Glomerular visceral epithelial cell (primary cell): ENCODE results near the gene HOOK1.
"Not testable (repeated sequence)": the region's sequence is repeated elsewhere in the genome, so short reads cannot be mapped to it uniquely, and the experiment has no call there.

Experiments
- DNase-seq: peaks from one replicate; pipeline ENCODE4 v3.0.0-alpha.2; 2016; ENCODE audit errors: extremely low spot score

HOOK1 gene

DNA sequence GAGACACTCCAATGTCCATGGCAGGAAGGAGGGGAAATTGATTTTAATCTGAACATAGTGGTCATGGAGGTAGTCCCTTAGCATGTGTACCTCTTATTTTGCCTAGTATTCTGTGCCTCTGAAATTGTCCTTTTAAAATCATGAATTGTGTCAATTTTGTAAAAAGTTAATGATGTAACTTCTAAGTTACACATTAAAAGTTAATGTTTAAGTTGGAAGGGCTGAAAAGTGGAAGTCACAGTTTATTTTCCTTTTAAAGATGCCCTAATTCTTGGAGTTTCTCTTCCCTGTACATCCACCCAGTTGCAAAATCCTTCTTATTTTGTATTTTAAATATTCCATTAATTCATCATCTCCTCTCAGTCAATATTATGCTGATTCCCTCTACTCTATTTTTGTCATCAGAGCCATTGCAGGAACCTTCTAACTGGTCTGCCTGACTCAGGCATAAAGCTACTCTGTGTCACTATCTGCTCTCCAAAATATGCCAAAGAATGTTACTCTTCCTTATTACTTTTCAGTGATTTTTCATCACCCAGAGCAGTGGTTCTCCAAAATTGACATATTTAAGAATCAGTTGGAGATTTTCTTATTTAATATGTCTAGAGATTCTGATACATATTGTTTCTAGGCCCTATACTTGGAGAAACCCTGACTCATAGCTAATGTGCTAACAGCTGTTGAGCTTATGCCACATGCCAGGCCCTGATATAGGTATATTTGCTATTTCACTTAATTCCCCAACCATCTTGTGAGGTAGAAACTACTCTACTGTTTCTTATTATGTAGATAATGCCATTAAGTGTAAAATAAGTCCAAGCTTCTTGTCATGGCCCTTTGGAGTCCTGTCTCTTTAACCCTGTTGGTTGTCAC lies 5.1 kb downstream of the HOOK1 start:
- DNase-seq: peak; percentile 12

DNA sequence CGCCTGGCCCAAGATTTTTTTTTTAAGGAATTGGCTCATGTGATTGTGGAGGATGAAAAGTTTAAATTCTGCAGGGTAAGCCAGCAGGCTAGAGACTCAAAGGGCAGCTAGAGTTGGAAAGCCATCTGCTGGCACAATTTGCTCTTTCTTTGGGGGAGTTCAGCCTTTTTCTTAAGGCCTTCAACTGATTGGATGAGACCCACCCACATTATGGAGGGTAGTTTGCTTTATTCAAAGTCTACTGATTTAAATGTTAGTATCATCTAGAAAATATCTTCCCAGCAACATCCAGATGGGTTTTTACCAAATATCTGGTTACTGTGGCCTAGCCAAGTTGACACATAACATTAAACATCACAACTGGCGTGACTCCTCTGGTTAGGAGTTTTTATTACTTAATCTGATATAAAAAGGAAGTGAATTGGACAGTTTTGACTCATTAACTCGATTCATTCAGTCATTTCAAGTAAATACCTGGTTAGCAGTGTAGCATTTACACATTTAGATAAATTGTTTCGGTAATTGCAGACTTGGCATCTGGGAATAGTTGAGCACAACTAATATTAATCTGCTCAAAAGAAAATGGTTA lies 12.4 kb downstream of the HOOK1 start:
- DNase-seq: no peak

DNA sequence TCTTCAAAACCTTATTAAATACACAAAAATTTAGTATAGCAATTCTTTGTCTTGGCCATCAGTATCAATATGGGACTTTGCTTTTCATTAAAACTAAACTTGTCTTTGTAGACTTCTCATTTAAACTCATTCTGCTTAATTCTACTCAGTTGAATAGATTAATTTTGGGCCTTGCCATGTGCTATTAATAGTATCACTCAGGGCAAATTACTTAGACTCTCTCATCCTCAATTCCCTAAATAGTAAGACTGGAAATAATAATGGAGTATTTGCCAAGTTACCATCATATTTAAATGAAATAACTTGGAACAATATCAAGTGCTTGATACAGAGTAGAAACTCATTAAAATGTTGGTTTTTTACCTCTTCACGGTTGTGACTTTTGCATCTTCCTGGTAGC lies 13.4 kb downstream of the HOOK1 start:
- DNase-seq: no peak

DNA sequence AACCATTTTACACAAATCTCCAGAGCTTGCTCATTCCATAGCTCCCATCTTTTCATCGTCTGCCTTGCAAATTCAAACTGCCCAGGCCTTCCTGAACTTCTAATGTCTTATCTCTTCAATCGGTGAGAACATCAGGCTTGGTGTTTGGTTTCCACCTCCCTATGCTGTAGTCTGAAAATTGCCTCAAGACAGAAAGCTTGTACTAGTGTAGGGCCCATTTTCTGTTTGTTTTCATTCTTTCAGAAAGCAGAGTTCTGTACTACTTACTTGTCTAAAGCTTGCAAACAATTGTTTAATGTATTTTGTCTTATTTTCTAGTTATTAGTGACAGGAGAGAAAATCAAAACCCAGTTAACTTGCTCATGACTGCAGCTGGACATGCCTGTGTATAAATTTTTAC lies 16.8 kb downstream of the HOOK1 start:
- no peak for DNase-seq

DNA sequence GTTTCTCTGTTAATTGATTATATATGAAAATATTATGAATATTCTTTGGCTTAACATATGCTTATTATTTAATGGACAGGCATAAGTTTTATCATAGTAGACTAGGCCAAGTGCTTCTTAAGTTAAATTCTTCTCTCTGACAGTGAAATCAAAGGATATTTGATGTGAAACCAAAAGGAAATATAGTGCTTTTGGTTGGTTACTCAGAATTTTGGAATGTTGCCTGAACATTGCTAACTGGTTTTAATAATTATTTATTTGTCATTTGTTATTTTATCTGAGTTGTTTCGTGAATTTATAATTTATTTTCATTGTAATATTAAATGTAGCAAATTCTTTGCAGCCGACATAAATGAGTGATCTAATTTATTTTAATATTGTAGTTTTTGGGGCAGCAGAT lies 18.3 kb downstream of the HOOK1 start:
- DNase-seq: no peak

DNA sequence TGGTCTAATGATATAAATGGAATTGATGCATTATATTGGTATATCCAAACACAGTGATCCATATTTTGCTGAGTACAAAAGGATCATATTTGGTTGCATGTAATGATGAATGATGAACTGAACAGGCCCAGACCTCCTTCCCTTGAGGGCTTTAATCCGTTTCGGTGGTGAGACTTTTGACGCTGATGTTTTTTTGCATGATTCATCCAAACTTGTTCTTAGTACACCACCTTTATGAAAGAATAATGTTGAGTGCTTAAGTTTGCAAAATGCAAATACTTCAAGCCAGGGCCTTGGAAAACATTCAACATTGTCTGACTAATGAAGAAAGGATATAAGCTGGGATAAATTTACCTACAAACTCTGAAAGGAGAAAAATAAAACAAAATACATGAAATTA lies 19.2 kb downstream of the HOOK1 start:
- no peak for DNase-seq

DNA sequence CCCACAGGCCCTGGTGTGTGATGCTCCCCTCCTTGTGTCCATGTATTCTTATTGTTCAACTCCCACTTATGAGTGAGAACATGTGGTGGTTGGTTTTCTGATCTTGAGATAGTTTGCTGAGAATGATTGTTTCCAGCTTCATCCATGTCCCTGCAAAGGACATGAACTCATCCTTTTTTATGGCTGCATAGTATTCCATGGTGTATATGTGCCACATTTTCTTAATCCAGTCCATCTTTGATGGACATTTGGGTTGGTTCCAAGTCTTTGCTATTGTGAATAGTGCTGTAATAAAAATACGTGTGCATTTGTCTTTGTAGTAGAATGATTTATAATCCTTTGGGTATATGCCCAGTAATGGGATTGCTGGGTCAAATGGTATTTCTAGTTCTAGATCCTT lies 23.1 kb downstream of the HOOK1 start:
- not testable (repeated sequence) for DNase-seq

DNA sequence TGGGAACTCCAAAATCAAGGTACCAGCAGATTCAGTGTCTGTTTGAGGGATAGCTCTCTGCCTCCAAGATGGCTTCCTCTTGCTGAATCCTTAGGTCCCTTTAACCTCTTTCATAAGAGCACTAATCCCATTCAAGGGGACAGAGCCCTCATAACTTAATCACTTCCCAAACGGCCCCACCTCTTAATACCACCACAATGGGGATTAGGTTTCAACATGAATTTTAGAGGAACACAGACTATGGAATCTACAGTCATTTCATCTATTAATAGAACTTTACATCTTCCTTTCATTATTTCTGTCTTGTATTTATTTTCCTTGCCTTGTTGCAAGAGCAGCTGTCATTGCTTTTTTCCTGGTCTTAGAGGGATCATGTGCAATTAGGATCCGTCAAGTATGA lies 30.3 kb downstream of the HOOK1 start:
- no peak for DNase-seq

DNA sequence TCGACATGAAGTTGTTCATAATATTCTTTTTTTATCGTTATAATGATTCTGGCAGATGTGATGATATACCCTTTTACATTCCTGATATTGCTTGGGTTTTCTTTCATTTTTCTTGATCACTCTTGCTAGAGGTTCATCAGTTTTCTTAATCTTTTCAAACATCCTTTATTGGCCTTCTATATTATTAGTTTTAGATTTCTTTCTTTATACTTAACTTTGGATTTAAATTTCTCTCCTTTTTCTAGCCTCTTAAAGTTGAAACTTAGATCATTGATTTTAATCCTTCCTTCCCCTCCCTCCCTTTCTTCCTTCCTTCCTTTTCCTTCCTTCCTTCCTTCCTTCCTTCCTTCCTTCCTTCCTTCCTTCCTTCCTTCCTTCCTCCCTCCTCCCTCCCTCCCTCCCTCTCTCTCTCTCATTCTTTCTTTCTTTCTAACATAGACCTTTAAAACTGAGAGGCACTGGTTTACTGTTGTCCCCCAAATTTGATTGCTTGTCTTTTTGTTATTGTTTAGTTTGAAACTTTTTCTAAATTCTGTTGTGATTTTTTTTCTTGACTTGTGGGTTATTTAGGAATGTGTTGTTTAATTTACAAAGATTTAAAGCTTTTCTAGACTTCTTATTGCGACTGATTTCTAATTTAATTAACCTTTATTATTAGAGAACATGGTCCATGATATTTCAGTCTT lies 31.6 kb downstream of the HOOK1 start:
- no peak for DNase-seq

DNA sequence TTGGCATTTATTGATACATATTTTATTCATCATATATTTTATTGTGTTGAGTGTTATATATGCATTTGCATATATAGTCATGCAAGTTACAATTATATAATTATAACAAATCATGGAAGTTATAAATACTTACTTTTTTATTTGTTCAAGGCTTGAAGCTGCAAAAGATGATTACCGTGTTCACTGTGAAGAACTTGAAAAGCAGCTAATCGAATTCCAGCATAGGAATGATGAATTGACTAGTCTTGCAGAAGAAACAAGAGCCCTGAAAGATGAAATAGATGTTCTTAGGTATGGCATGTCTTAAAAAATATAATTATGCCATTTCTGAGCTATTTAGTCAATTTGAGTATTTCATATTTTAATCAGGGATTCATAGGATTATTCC lies 32.1 kb downstream of the HOOK1 start:
- no peak for DNase-seq

DNA sequence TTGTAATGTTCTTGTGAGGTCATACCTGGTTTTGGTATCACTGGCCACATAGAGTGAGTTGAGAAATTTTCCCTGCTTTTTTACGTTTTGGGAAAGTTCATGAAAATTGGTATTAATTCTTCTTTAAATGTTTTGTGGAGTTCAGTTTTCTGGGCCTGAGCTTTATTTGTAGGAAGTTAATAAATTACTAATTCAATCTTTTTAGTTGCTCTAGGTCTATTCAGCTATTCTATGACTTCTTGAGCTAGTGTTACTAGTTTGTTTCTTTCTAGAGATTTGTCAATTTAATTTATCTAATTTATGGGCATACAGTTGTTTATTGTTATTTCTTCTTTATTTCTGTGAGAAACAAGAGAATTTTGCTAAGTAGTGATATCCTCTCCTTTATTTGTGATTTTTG lies 37.4 kb downstream of the HOOK1 start:
- DNase-seq: no peak

DNA sequence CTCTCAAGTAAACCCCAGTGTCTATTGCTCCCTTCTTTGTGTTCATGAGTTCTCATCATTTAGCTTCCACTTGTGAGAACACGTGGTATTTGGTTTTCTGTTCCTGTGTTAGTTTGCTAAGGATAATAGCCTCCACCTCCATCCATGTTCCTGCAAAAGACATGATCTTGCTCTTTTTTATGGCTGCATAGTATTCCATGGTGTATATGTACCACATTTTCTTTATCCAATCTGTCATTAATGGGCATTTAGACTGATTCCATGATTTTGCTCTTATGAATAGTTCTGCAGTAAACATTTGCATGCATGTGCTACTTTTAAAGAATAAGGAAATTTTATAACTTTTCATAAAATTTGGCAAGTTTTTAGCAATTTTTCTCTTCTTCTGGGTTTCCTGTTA lies 40.5 kb downstream of the HOOK1 start:
- not testable (repeated sequence) for DNase-seq

DNA sequence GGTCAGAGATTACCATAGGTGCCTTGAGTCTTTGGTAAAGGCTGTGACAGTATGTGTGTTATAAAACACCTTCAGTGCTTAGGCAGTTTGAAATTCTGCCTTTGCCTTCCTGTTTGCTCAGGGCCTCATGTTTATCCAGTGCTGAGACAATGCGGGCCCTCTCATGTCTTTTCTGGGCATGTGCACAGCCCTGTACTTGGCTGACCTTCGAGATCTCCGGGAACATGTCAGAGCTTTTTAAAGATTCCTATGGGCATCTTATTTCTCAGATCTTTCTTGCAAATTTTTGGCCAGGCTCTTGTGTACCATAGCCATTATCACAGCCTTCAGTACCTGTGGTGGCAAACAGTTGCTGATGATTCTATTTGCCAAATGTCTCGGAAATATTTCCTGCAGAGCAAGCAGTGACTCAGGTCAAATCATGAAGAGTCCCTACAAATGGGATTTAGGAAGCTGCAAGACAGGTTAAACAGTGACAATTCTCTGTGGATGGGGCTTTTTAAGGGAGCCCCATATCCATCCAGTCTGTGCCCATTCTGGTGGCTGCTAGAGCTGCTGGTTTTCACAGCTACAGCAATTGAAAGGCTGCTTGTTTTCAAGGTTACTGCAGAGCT lies 42.1 kb downstream of the HOOK1 start:
- no peak for DNase-seq

DNA sequence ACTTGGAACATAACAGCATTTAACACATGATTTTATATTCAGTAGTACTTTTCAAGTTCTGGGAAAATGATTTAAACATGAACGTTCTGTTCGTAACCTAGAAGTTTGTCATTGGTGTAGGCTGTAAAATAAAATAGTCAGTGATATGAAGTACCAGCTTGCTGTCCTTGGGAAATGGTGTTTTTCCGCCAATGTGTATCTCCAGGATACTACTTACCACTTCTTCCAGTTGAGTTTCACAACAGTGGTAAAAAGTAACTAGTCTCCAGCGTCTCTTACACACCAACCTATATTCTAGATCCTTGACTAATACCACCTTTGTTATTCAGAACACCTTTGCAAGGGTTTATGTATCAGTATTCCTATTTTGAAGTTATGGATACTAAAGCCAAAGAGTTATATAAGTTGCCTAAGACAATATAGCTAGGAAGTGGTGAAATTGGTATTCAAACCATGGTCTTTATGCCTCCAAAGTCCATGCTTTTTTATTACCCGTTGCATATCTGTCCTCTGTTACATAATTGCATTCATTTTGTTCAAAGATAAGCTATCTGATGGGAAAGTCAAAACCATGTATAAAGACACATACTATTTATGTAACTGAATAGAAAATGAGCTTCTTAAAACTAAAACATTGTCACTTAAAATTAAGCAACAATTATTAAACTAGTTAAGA lies 43.1 kb downstream of the HOOK1 start:
- DNase-seq: no peak

DNA sequence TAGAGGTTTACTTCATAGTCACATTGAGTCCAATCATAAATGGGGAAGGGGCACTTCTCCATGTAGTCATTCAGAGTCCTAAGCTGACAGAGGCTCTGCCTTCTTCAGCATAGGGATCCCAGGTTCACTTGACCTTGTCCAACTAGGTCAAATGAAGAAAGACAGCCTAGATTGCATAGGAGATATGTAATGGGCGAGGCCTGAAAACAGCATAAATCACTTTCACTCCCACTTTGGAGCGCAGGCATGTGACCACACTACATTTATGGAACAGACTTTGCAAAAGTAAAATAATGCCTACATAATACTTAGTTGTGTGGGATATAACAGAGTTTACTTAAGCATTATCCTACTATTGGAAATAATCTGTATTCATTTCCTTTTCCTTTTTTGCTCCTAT lies 51.7 kb downstream of the HOOK1 start:
- no peak for DNase-seq

DNA sequence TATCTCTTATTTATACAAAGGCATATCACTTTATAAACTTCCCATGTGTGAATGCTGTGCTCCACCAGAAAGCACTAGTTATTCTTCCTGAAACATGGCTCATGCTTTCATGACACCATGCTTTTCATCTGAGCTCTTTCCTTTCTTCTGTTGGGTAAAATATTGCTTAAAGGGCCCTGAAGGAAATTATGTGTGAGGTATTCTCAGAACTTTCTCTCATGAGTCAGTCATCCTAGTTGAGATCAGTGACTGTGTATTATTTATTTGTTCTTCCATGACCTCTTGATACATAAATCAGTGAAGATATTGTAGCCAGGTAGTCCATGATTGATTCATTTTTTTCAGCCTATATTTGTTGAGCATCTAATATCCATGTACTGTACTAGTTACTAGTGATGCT lies 57.0 kb downstream of the HOOK1 start:
- DNase-seq: no peak

DNA sequence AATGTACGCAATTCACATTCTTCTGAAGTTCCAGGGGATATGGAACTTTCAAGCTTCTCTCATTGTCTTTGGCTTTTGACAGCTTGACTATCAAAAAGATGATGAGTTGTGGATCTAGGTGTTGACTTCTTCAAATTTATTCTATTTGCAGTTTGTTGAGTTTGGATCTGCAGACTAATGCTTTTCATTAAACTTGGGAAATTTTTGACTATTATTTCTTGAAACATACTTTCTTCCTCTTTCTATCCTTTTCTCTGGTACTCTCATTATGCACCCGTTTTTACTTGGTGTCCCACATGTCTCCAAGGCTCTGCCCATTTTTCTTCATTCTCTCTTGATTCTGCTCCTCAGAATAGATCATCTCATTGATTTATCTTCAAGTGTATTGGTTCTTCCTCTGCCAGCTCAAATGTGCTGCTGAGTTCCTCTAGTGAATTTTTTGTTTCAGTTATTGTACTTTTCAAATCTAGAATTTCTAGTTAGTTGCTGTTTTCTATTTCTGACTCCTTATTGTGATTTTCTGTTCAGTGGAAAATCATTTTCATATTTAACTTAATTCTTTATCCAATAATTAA lies 62.4 kb downstream of the HOOK1 start:
- no peak for DNase-seq

DNA sequence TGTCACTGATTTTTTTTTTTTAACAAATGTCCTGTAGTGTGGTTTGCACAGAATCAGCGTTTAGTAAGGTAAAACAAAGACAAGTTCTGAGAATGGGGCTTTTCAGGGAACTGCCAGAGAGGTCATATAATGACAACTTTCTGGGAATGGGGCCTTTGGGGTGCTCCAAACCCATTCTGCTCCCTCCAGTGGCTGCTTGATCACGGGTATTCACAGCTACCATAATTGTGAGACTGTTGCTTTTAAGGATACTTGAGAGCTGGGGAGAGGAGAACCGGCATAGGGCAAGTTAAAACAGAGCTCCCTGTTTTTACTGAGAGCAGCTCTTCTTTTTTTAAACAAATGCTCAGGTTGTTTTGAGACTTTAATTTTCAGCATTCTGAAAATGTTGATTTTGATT lies 63.6 kb downstream of the HOOK1 start:
- DNase-seq: no peak

DNA sequence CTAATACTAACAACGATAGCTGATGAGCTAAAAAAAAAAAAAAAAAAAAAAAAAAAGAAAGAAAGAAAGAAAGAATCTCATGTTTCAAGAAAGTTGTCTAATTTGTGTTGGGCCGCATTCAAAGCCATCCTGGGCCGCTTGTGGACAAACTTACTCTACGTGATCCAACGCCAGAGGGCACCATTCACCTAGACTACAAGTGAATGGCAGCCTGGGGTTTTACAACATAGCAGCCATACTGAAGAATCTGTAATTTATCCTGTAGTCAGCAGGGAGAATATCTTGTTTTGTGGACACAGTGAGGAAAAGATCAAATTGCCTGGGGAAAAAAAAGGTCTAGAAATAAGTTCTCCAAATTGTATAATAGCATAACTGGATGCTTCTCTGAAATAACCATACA lies 64.8 kb downstream of the HOOK1 start:
- peak; percentile 39 for DNase-seq

DNA sequence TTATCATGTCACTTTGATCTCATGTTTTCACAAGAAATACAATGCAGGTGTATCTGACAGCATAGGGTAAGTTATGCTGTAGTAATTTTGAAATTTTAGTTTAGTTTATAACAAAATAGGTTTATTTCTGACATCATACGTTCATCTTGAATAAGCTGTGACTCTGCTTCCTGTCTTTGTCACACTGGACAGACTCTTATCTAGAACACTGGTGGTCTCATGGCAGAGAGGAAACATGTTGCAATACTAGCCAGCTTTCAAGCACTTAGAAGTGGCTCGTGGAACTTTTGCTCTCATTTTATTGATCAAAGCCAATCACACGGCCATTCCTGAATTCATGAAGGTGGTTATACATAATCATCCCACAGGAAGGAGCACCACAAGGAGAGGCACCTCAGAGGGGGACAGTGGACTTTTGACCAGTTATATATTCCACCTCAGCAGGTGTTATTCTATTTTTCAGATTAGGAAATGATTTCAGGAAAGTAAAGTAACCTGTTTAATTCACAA lies 65.3 kb downstream of the HOOK1 start:
- DNase-seq: no peak

DNA sequence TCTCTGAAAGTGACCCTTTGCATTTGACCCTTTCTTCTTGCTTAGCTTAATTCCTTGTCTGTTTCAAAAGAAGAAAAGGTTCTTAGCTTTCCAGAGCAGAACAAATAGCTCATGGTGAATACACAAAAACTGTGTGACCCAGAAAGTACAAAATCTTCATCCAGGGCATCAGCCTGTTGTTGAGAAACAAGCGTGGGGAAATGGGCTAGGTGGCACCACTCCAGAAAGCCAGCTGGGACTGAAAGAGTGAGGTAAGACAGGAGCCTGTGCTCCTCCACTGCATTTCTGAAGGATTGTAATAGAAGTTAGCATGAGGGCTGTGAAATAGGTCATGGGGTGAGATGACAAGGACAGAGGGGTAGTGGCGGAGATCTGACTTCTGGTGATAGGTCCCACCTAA lies 66.0 kb downstream of the HOOK1 start:
- no peak for DNase-seq
